Epithelial cell of esophagus (primary cell): ENCODE results near the gene RNU1-3.
"Not testable (repeated sequence)": the region's sequence is repeated elsewhere in the genome, so short reads cannot be mapped to it uniquely, and the experiment has no call there.

Experiments
- DNase-seq: peaks from one replicate; pipeline ENCODE4 v3.0.0; 2010; ENCODE audit warnings: low read depth
- H3K4me3 ChIP-seq: 2 replicates; pipeline ENCODE4 v1.5.1; 2011; ENCODE audit warnings: mild to moderate bottlenecking, low read length, control low read depth
- TF ChIP-seq, protein P1 (sequence below): IDR thresholded peaks from 2 replicates; pipeline ENCODE4 v1.5.1; 2011; ENCODE audit warnings: low read depth, mild to moderate bottlenecking, low read length, control low read depth, inconsistent platforms; ENCODE audit not compliant: insufficient read depth; ENCODE audit errors: missing control alignments

The RNU1-3 gene

DNA sequence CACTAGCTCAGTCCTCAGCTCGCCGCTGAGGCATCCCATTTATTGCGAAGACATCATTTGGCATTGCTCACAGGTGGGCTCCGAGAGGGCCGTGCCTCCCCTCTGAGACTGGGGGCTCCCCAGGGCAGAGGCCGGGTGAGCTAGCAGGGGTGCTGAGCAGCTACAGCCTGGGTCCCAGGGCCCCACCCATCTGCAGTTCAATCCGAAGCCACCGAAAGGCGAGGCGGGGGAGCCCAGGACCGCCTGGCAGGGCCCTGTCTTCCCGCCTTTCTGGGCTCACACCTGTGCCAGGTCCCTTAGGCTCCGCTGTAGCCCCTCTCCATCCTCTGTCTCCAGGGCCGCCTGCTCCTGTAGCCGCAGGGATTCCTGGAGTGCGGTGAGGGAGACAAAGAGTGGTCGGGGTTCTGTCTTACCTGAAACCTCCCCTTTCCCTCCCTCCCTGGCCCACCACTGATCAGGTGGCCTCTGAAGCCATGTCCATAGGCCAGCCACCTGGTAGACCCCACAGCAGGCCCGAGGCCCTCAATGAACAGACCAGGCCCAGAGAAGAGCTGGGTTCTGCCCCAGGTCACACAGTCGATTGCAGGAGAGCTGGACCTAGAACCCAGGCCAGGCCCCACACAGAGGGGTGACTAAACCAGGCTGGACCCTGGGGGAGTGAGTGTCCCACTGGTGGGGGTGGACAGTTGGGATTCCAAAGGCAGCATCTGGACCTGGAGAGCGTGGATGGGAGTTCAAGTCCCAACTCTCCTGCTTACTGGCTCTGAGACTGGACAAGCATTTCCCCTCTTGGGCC is 35.3 kb downstream of the RNU1-3 start:
- TF ChIP-seq, protein P1, sequence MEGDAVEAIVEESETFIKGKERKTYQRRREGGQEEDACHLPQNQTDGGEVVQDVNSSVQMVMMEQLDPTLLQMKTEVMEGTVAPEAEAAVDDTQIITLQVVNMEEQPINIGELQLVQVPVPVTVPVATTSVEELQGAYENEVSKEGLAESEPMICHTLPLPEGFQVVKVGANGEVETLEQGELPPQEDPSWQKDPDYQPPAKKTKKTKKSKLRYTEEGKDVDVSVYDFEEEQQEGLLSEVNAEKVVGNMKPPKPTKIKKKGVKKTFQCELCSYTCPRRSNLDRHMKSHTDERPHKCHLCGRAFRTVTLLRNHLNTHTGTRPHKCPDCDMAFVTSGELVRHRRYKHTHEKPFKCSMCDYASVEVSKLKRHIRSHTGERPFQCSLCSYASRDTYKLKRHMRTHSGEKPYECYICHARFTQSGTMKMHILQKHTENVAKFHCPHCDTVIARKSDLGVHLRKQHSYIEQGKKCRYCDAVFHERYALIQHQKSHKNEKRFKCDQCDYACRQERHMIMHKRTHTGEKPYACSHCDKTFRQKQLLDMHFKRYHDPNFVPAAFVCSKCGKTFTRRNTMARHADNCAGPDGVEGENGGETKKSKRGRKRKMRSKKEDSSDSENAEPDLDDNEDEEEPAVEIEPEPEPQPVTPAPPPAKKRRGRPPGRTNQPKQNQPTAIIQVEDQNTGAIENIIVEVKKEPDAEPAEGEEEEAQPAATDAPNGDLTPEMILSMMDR = no peak
- H3K4me3 ChIP-seq = no peak overlapping the region
- no peak for DNase-seq

DNA sequence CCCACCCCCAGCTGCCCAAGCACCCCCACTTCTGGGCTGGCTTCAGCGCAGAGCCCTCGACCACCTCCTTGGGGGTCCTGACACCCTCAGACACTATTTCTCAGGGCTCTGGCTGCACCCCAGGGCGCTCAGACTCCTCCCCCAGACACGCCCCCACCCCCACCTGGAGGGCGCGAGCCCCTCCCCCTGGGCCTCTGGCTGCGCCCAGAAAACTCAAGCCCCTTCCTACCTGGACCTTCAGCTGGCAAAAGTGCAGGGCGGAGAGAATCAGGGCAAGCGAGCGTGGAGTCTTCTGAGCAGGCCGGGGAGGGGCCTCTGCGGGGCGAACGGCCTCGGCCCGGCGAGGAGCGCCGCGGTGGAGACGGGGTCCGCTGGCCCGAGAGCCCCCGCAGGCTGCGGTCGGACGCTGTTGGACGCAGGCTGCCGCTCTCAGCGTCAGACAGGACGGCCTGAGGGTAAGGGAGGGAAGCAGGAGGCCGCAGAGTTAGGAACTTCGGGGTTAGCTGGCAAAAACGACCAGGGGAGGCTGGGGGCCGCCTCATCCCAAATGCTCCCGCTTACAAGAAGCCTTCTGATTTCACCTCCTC is 36.0 kb downstream of the RNU1-3 start:
- no peak for DNase-seq
- no peak overlapping the region for H3K4me3 ChIP-seq
- TF ChIP-seq, protein P1 = no peak

DNA sequence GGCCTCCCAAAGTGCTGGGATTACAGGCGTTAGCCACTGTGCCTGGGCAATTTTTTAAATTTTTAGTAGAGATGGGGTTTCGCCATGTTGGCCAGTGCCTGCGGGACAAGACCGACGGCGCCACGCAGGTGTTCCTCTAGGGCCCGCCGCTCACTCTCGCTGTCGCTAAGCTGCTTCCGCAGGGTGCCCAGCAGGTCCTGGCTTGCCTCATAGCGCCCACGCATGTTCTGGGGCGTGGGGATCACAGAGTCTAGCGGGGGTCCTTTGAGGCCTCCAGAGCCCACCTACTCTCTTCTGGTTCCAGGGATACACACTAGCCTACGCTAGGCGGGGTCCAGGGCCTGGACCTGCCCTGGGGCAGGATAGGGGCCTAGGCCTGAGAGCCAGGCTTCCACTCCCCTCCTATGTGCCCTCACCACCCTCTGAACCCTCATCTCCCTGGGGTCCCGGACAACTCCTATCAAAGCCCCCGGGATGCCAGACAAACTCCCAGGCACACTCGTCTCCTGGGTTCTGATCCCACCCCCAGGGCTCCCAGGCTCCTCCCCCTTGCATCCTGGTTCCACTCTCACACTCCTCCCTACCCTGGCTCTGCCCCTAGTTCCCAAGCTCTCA is 36.7 kb downstream of the RNU1-3 start:
- not testable (repeated sequence) for H3K4me3 ChIP-seq, DNase-seq

DNA sequence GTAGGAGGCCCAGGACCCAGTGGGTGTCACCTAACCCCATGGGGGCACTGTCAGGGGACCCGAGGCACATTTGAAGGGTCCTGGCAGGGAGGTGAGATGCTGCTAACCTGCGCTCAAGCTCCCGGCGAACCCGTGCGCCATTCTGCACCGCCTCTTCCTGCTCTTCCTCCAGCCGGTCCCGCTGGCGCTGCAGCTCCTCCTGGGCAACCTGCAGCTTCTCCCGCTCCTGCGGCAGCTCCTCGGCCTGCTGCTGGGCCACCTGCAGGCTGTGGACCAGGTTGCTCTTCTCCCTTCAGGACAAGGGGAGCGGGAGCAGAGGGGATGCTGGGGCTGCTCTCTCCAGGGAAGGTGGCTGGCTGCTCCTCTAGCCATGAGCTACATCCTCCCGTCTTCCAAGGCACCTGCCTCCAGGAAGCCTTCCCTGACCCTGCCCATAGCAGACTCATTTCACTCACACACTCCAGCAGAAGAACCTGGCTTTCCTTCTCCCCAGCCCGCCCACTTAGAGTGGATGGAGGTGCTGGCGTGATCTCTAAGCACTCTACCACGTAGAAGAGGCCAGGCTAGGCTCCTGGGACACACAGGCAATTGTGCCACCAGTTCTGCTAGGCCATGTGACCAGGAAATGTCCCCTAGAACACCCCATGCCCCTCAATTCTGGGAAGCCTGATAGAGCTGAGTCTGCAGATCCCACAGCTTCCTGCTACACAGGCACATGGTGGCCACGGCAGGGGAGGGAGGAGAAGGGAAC is 38.2 kb downstream of the RNU1-3 start:
- no peak overlapping the region for H3K4me3 ChIP-seq
- TF ChIP-seq, protein P1 = no peak
- DNase-seq = no peak

DNA sequence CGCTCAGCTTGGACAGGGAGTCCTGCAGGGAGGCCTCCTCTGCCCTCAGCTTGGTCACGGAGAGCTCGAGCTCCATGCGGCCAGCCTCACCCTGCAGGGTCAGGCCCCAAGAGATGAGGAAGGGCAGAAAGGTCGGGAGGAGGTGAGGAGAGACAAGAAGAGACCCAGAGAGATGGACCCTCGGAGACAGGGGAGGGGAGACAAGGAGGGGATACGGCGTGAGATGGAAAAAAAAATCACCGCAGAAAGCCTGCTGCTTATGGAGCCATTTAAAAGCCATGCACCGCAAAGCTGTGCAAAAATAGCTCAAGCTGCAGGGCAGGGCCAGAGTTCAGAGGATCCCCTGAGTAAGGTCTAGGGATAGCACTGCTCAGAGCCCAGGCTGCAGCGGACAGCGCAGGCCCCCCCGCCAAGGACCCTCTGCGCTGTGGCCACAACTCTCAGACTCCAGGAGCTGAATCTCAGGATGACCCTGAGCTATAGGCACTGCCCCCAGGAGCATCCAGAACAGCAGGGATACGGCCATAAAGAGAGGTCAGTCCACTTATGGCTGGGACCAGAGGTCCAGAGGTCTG is 40.3 kb downstream of the RNU1-3 start:
- not testable (repeated sequence) for DNase-seq, H3K4me3 ChIP-seq

DNA sequence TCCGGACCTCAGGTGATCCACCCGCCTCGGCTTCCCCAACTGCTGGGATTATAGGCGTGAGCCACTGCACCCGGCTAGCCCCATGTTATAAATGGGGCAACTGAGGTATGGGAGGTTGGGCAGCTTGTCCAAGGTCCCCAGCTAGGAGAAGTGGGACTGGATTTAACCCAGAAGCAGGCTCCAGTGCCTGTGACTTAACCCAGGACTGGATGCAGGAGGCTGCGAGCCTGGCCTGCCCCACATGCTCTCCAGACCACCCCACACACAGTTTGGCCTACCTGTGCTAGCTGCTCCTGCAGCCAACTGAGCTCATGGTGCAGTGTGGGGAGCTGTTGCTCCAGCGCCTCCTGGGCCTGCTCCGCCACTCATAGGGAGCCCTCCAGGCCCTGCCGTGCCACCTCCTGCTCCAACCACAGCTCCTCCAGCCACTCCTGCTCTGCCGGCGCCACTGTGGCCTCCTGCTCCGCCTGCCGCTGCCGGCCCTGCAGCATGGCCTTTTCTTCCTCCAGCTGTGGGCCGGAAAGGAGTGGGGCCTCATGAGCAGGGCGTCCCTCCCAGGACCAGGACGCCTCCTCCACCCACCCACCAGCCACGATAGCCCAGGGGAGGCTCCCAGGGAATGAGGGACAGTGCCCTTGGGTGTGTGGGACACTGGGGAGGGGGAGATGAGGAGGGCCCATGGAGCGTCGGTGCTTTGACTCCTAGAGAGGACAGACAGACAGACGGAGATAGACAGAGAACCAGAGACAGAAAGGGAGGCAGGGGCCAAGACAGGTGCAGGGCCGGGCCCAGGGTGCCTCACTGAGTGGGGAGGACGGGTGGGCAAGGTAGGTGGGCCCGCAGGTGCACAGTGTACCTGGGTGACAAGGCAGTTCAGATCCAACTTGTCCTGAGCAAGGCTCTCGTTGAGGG is 41.0 kb downstream of the RNU1-3 start:
- no peak for DNase-seq
- H3K4me3 ChIP-seq = no peak overlapping the region
- TF ChIP-seq, protein P1 = no peak

DNA sequence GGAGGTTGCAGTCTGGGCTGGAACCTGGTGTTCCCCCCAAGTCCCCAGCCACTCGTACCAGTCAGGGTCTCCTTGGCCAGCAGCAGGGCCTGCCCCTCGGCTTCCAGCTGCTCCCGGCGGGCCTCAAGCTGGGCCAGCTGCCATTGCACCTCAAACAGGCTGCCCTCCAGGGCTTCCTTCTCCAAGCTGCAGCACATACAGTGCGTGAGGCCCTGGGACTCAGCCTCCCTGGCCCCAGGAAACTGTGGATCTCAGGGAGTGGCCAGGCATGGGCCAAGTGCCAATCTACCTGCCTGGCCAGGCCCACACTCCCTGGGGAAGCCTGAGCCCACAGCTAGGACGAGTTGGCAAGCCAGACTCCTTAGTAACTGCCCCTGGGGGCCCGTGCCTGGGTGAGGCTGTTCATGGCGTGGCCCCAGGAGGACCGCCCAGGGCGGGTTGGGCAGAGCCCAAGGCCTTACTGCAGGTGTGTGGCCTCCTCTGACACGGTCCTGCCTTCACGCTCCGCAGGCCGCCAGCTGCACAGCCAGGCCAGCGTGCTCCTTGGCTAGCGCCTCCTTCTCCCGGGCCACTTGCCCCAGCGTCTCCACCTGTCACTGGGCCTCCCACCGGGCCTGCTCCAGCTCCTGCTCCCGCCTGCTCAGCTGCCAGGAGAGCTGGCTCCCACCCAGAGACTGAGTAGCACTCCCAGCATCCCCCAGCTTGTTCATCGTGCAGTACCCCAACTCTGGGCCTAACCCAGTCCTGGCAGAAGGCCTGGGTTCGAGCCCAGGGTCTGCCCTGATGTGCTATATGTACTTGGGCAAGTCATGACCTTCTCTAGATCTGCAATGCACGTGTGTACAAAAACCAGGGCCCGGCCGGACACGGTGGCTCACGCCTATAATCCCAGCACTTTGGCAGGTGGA is 42.7 kb downstream of the RNU1-3 start:
- peak; percentile 100 for DNase-seq
- not testable (repeated sequence) for H3K4me3 ChIP-seq

DNA sequence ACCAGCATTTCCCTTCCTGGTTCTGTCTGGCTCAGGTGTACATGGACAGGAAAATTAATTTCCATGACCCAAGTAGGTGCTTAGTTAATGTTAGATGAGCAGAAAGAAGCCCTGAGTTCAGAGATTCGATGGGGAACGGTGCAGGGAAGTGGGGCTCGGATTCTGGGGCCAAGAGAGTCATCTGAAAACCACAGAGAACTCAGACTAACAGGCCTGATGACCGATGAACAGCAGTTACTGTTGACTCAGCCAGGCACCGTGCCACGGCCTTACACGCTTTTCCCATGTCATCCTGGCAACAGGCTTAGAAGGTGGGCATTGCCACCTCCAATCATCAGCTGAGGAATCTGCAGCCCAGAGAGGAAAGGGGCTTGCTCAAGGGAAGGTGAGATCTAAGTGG is 43.4 kb downstream of the RNU1-3 start:
- H3K4me3 ChIP-seq = not testable (repeated sequence)
- DNase-seq = peak; percentile 100

DNA sequence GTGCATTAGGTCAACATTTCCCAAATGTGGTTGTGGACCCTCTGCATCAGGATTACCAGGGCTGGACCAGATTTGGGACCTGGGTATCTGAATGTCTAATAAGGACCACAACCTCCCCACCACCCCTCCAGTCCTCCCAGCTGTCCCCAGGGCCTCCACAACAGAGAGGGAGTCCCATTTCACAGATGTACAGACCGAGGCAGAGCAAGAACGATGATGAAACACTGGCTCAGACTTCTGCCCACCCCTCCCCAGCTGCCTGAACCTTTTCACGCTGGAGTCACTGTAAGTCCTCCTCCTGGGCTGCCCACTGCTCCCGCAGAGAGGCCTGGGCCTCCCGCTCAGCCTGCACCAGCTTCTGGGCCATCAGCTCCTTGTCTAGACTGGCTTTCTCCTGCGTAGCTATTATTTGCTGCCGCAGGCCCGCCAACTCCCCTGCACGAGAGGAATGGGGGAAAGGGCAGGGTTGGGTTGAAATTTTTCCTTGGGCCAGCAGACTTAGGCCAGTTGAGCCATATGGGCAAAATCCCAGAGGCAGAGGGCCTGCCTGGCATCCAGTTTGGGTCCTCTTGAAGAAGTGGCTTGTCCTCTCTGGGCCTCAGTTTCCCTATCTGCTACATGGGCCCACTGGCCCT is 45.0 kb downstream of the RNU1-3 start:
- H3K4me3 ChIP-seq, DNase-seq: not testable (repeated sequence)
